ENCODE results near the gene DBH.

The DBH gene

GRCh38 chr9:133653638-133654037 is 17.5 kb downstream of the DBH start:
- no peak for DNase-seq (ENCODE audit: low spot score)
- Mint-ChIP-seq H3K9me3 (no peaks in the 10 kb centered on the region), H3K4me1 (ENCODE audit: low read depth) (no peaks in the 10 kb centered on the region), H3K4me3 (no peak overlapping the region), H3K27me3 (ENCODE audit: low read depth) (peaks cover 31% of the 10 kb centered on the region), H3K27ac (no peak overlapping the region), H3K36me3 (ENCODE audit: low read depth) (no peaks in the 10 kb centered on the region)

- Mint-ChIP-seq H3K4me3 (no peak overlapping the region), H3K27ac (no peak overlapping the region), H3K27me3 (ENCODE audit: low read depth) (peaks cover 37% of the 10 kb centered on the region), H3K9me3 (no peaks in the 10 kb centered on the region), H3K36me3 (ENCODE audit: low read depth) (no peaks in the 10 kb centered on the region), H3K4me1 (ENCODE audit: low read depth) (no peaks in the 10 kb centered on the region)
- DNase-seq (ENCODE audit: low spot score), result no peak
Observed at GRCh38 chr9:133654736-133655657, 18.8 kb downstream of the DBH start.

- Mint-ChIP-seq H3K36me3 (ENCODE audit: low read depth) (no peaks in the 10 kb centered on the region), H3K27ac (no peak overlapping the region), H3K27me3 (ENCODE audit: low read depth) (peaks cover 39% of the 10 kb centered on the region), H3K4me3 (no peak overlapping the region), H3K4me1 (ENCODE audit: low read depth) (no peaks in the 10 kb centered on the region), H3K9me3 (no peaks in the 10 kb centered on the region)
- no peak for DNase-seq (ENCODE audit: low spot score)
Observed at GRCh38 chr9:133655701-133656100, 19.5 kb downstream of the DBH start.

- Mint-ChIP-seq H3K27ac (no peak overlapping the region), H3K4me3 (no peak overlapping the region), H3K27me3 (ENCODE audit: low read depth) (peaks cover 39% of the 10 kb centered on the region), H3K4me1 (ENCODE audit: low read depth) (no peaks in the 10 kb centered on the region), H3K9me3 (no peaks in the 10 kb centered on the region), H3K36me3 (ENCODE audit: low read depth) (no peaks in the 10 kb centered on the region)
- DNase-seq (ENCODE audit: low spot score), result no peak
Observed at GRCh38 chr9:133656211-133657119, 20.3 kb downstream of the DBH start.

GRCh38 chr9:133657120-133657661 is 21.0 kb downstream of the DBH start:
- Mint-ChIP-seq H3K27me3 (ENCODE audit: low read depth) (peaks cover 39% of the 10 kb centered on the region), H3K36me3 (ENCODE audit: low read depth) (no peaks in the 10 kb centered on the region), H3K27ac (no peak overlapping the region), H3K4me1 (ENCODE audit: low read depth) (no peaks in the 10 kb centered on the region), H3K9me3 (no peaks in the 10 kb centered on the region), H3K4me3 (no peak overlapping the region)
- DNase-seq (ENCODE audit: low spot score), result no peak

- peaks cover 35% of the 10 kb centered on the region for H3K27me3 Mint-ChIP-seq (ENCODE audit: low read depth)
- no peaks in the 10 kb centered on the region for H3K9me3 Mint-ChIP-seq
- H3K27ac Mint-ChIP-seq, result no peak overlapping the region
- H3K4me1 Mint-ChIP-seq (ENCODE audit: low read depth), result no peaks in the 10 kb centered on the region
- H3K36me3 Mint-ChIP-seq (ENCODE audit: low read depth), result no peaks in the 10 kb centered on the region
- no peak for DNase-seq (ENCODE audit: low spot score)
- no peak overlapping the region for H3K4me3 Mint-ChIP-seq
Observed at GRCh38 chr9:133658442-133659431, 22.6 kb downstream of the DBH start.

GRCh38 chr9:133659516-133659915 is 23.4 kb downstream of the DBH start:
- peaks cover 33% of the 10 kb centered on the region for H3K27me3 Mint-ChIP-seq (ENCODE audit: low read depth)
- H3K9me3 Mint-ChIP-seq, result no peaks in the 10 kb centered on the region

GRCh38 chr9:133661846-133662540 is 25.8 kb downstream of the DBH start:
- Mint-ChIP-seq H3K4me1 (ENCODE audit: low read depth) (no peaks in the 10 kb centered on the region), H3K4me3 (no peak overlapping the region), H3K27ac (no peak overlapping the region), H3K9me3 (no peaks in the 10 kb centered on the region), H3K36me3 (ENCODE audit: low read depth) (no peaks in the 10 kb centered on the region), H3K27me3 (ENCODE audit: low read depth) (peaks cover 19% of the 10 kb centered on the region)
- DNase-seq (ENCODE audit: low spot score), result no peak

More at GRCh38 chr9:133659516-133659915, 23.4 kb downstream of the DBH start:
- H3K27ac Mint-ChIP-seq, result no peak overlapping the region
- no peak overlapping the region for H3K4me3 Mint-ChIP-seq
- H3K4me1 Mint-ChIP-seq (ENCODE audit: low read depth), result no peaks in the 10 kb centered on the region
- H3K36me3 Mint-ChIP-seq (ENCODE audit: low read depth), result no peaks in the 10 kb centered on the region
- DNase-seq (ENCODE audit: low spot score), result no peak

GRCh38 chr9:133664173-133665050 is 28.2 kb downstream of the DBH start:
- H3K4me1 Mint-ChIP-seq (ENCODE audit: low read depth), result no peaks in the 10 kb centered on the region
- H3K36me3 Mint-ChIP-seq (ENCODE audit: low read depth), result no peaks in the 10 kb centered on the region
- H3K9me3 Mint-ChIP-seq, result no peaks in the 10 kb centered on the region
- DNase-seq (ENCODE audit: low spot score), result no peak
- H3K4me3 Mint-ChIP-seq, result no peak overlapping the region
- H3K27ac Mint-ChIP-seq, result no peak overlapping the region
- H3K27me3 Mint-ChIP-seq (ENCODE audit: low read depth), result peaks cover 6% of the 10 kb centered on the region

GRCh38 chr9:133665096-133665495 is 28.9 kb downstream of the DBH start:
- no peak overlapping the region for H3K27ac Mint-ChIP-seq
- no peaks in the 10 kb centered on the region for H3K36me3 Mint-ChIP-seq (ENCODE audit: low read depth)
- DNase-seq (ENCODE audit: low spot score), result no peak
- H3K27me3 Mint-ChIP-seq (ENCODE audit: low read depth), result peaks cover under 1% of the 10 kb centered on the region
- H3K4me1 Mint-ChIP-seq (ENCODE audit: low read depth), result no peaks in the 10 kb centered on the region
- H3K9me3 Mint-ChIP-seq, result no peaks in the 10 kb centered on the region
- H3K4me3 Mint-ChIP-seq, result no peak overlapping the region

GRCh38 chr9:133665535-133665934 is 29.4 kb downstream of the DBH start:
- Mint-ChIP-seq H3K4me1 (ENCODE audit: low read depth) (no peaks in the 10 kb centered on the region), H3K9me3 (no peaks in the 10 kb centered on the region), H3K4me3 (no peak overlapping the region), H3K36me3 (ENCODE audit: low read depth) (no peaks in the 10 kb centered on the region), H3K27me3 (ENCODE audit: low read depth) (no peaks in the 10 kb centered on the region), H3K27ac (no peak overlapping the region)
- DNase-seq (ENCODE audit: low spot score), result no peak

- no peak for DNase-seq (ENCODE audit: low spot score)
- Mint-ChIP-seq H3K36me3 (ENCODE audit: low read depth) (no peaks in the 10 kb centered on the region), H3K27me3 (ENCODE audit: low read depth) (no peaks in the 10 kb centered on the region), H3K27ac (no peak overlapping the region), H3K9me3 (no peaks in the 10 kb centered on the region), H3K4me3 (no peak overlapping the region), H3K4me1 (ENCODE audit: low read depth) (no peaks in the 10 kb centered on the region)
Observed at GRCh38 chr9:133666387-133666786, 30.2 kb downstream of the DBH start.
